ENCODE measurements around the gene EYA2. TPM values are rescaled to one million over a fixed set of nuclear protein-coding genes. Genes with fewer than 3 reads are reported as not detected.

The EYA2 gene
- total RNA-seq, 4 donors from 2014 or later = 8.9 to 18.0 (median 9.5) TPM

DNA sequence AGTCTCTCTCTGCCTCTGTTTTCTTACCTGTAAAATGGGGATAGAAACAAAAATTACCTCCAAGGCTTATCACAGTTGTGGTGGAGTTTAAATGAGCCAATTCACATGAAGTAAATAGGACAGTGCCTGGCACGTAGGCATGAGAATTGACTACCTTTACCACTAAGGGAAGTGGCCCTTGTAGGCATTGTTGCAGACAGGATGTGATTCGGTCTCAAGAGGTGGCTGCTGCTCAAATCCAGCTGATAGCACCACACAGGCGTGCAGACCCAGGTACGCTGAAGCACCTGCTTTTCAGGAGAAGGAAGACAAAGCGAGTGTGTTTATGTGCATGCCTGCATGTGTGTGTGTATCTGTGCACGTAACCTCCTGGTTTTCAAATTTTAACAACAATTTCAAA is 108.6 kb downstream of the EYA2 start:
- ATAC-seq (ENCODE audit: low FRiP score) (no peak), DNase-seq (ENCODE audit: low spot score) (no peak)
- TF ChIP-seq CTCF (IDR thresholded peaks at IDR 0.05) = no peak

DNA sequence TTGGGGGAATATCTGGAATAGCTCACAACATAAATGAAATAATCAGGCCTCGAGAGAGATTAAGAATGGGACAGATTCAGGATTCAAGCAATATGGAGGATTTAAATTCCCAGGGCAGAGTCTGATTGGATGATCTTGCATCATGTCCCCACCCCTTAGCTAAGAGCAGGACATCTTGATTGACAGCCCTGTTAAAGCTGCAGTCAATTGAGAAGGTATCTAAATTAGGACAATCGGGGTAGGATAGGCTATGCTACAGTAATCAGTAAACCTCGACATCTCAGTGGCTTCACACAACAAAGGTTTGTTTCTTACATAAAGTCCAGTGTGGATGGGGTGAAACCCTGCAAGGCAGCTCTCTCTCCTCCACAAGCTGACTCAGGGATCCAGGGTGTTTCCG is 109.5 kb downstream of the EYA2 start:
- DNase-seq (ENCODE audit: low spot score) = no peak
- no peak for TF ChIP-seq CTCF (IDR thresholded peaks at IDR 0.05)
- ATAC-seq (ENCODE audit: low FRiP score) = no peak

GRCh38 chr20:47007826-47008655 is 113.4 kb downstream of the EYA2 start:
- ATAC-seq (ENCODE audit: low FRiP score) = no peak
- no peak for TF ChIP-seq CTCF (IDR thresholded peaks at IDR 0.05)
- DNase-seq (ENCODE audit: low spot score) = no peak

GRCh38 chr20:47008842-47009518 is 114.3 kb downstream of the EYA2 start:
- DNase-seq (ENCODE audit: low spot score) (no peak), ATAC-seq (ENCODE audit: low FRiP score) (no peak)
- TF ChIP-seq CTCF (IDR thresholded peaks at IDR 0.05) = no peak

- TF ChIP-seq CTCF (IDR thresholded peaks at IDR 0.05) = no peak
- no peak for DNase-seq (ENCODE audit: low spot score)
- ATAC-seq (ENCODE audit: low FRiP score) = no peak
These were observed 115.1 kb downstream of the EYA2 start for GRCh38 chr20:47009784-47010183.

GRCh38 chr20:47011984-47012383 is 117.3 kb downstream of the EYA2 start:
- no peak for TF ChIP-seq CTCF (IDR thresholded peaks at IDR 0.05)

GRCh38 chr20:47013606-47014005 is 119.0 kb downstream of the EYA2 start:
- no peak for TF ChIP-seq CTCF (IDR thresholded peaks at IDR 0.05)
- no peak for DNase-seq (ENCODE audit: low spot score)
- ATAC-seq (ENCODE audit: low FRiP score) = no peak

More at GRCh38 chr20:47011984-47012383, 117.3 kb downstream of the EYA2 start:
- DNase-seq (ENCODE audit: low spot score) (no peak), ATAC-seq (ENCODE audit: low FRiP score) (no peak)
